Fibroblast of the aortic adventitia (primary cell): ENCODE data around the gene DCAF12. TPM values are rescaled to one million over a fixed set of nuclear protein-coding genes. Genes with fewer than 3 reads are reported as not detected.

ENCODE experiments used
- DNase-seq: peaks from one replicate; pipeline ENCODE4 v3.0.0-alpha.2; 2010; ENCODE audit warnings: low read depth
- H3K4me3 ChIP-seq: 2 replicates; pipeline ENCODE4 v1.5.1; 2011; ENCODE audit warnings: low read depth, mild to moderate bottlenecking, control low read depth, low read length, moderate library complexity
- total RNA-seq: library from RNA; depleted of rRNA; stranded (reverse); fragments of >200 nt; gene quantifications from 2 replicates; pipeline ENCODE4 v1.2.3, GENCODE V29; 2012; ENCODE audit warnings: low replicate concordance
- TF ChIP-seq, protein P1 (sequence below): IDR thresholded peaks from 2 replicates; pipeline ENCODE4 v1.5.1; 2011; ENCODE audit warnings: mild to moderate bottlenecking, low read length, control low read depth, inconsistent platforms; ENCODE audit not compliant: insufficient read depth

The DCAF12 gene
- total RNA-seq, 1 donor, result 25.9 TPM

DNA sequence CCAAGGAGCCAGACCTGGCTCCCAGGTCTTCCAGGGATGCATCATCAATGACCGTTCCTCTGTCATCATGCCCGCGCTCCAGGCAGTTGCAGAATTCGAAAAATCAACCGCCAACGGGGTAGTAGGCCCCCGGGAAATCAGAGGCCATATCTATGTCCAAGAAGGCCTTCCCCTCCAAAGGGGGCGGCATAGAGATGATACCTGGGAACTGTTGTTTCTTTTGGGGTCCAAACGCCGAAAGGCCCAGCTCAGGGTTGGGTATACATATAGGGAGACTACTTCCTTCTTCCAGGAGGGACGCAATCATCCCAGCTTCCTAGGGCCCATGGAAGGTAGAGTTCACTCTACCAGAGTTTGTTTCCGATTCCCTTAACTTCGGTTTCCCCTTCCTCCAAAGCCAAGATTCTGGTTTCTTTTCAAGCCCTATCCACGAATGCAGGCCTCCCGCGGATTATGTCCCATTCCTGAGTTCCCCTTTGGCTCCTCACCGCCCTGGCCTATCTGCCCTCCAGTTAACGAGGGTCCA lies 754 bp downstream of the DCAF12 start:
- DNase-seq, result peak; percentile 20
- TF ChIP-seq, protein P1, sequence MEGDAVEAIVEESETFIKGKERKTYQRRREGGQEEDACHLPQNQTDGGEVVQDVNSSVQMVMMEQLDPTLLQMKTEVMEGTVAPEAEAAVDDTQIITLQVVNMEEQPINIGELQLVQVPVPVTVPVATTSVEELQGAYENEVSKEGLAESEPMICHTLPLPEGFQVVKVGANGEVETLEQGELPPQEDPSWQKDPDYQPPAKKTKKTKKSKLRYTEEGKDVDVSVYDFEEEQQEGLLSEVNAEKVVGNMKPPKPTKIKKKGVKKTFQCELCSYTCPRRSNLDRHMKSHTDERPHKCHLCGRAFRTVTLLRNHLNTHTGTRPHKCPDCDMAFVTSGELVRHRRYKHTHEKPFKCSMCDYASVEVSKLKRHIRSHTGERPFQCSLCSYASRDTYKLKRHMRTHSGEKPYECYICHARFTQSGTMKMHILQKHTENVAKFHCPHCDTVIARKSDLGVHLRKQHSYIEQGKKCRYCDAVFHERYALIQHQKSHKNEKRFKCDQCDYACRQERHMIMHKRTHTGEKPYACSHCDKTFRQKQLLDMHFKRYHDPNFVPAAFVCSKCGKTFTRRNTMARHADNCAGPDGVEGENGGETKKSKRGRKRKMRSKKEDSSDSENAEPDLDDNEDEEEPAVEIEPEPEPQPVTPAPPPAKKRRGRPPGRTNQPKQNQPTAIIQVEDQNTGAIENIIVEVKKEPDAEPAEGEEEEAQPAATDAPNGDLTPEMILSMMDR, result no peak
- peak overlapping the region; percentile 98 for H3K4me3 ChIP-seq

DNA sequence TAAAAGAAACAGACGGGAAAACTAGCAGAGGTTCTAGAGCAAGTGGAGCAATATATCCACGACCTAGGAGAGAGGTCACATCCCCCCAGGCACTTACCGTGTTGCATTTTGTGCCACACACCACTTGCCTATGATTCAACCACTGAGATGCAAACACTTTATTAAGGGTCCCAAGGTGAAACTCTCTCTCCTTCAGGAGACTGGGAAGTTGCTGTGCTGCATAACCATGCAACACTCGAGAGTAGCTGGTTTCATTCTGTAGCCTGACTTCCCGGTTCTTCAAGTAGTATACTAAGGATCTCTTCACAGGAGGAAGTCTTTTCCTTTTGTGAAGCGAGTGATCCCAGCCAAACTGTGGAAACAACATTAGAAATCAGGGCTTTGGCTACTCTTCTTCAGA lies 1.6 kb downstream of the DCAF12 start:
- H3K4me3 ChIP-seq, result peak overlapping the region; percentile 98
- DNase-seq, result peak; percentile 31
- TF ChIP-seq, protein P1, result no peak

DNA sequence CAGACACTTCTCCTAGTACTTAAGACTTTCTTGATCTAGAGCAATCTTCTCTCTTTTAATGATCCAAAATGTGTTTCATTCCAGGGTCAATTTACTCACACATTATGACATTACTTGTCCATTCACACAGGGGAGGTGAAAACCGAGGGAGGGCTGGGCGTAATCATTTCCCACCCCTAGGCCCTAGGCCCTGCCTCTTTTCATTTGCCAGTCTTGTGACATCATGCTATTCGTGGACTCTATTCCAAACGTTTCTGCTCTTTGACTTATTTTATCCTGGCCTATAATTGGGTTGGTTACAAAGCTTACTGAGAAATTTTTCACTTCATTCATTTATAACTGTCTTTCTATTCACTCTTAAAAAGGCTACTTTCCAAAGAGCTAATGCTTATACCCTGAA lies 2.4 kb downstream of the DCAF12 start:
- TF ChIP-seq, protein P1, result no peak
- DNase-seq, result peak; percentile 12
- no peak overlapping the region for H3K4me3 ChIP-seq

DNA sequence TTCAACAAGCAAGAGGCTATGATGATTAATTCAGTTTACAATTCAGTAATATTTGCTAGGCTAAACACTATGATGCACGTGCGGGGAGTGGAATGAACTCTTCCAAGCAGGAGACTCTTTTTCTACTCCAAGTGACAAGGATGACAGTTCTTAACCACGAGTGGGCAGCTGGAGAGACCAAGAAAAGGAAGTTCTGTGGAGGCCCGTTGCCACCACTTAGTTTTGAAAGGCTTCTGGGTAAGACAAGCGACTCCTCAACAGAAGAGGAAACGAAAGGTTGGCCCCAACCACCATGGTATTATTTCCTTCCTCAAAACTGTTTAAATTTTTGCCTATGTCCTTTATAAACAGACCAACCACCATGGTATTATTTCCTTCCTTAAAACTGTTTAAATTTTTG lies 2.8 kb downstream of the DCAF12 start:
- no peak overlapping the region for H3K4me3 ChIP-seq
- DNase-seq, result no peak
- TF ChIP-seq, protein P1, result no peak

DNA sequence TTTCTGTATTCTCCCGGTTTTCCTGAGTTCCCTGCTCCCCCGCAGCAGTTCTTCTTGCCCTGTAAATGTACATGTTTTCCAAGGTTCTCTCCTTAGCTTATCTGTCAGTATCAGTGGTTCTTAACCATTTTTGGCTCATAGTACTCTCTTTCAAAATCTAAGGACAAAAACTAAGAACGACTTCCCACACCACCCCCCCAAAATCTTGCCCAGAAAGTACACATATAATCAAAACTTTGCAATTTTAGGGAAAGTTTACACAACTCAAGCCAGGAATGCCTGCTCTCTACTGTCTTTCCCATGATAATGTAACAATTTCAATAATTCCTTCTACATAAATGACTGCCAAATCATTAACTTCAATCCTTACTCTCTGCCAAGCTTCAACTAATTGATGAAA lies 4.5 kb downstream of the DCAF12 start:
- H3K4me3 ChIP-seq, result no peak overlapping the region
- TF ChIP-seq, protein P1, result no peak
- DNase-seq, result peak; percentile 46

DNA sequence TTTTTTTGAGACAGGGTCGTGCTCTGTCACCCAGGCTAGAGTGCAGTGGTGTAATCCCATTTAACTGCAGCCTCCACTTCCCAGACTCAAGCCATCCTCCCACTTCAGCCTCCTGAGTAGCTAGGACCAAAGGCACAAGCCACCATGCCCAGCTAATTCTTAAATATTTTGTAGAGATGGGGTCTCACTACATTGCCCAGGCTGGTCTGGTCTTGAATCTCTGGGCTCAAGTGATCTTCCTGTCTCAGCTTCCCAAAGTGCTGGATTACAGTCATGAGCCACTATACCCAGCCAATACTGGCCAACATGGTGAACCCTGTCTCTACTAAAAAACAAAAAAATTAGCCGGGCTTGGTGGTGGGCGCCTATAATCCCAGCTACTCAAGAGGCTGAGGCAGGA lies 6.8 kb downstream of the DCAF12 start:
- TF ChIP-seq, protein P1, result no peak
- no peak overlapping the region for H3K4me3 ChIP-seq
- no peak for DNase-seq

DNA sequence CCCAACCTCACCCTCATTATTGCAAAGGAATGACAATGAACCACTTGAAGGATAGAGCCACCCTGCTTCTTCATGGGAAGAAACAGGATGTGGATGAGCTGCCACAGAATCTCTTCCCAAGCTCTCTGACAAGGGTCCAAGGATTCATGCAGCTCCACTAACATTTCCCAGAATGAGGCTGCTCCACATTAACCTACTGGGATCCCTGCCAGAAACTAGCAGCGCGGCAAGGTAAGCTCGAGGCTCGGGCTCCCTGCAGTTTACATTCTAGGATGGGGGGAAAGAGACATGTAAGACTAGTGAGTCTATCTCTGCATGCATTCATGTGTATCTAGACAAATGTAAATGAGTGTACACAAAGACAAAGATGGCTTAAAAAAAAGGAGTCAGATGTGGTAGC lies 12.1 kb downstream of the DCAF12 start:
- no peak overlapping the region for H3K4me3 ChIP-seq
- TF ChIP-seq, protein P1, result no peak
- DNase-seq, result no peak
